GM18861 (cell line): ENCODE results near the gene HES3.
A peak's percentile ranks its signal among the peaks of the same experiment; 100 is the strongest.
"Not testable (repeated sequence)": the region's sequence is repeated elsewhere in the genome, so short reads cannot be mapped to it uniquely, and the experiment has no call there.

ENCODE experiments used
- ATAC-seq: cut with Tn5 transposase; IDR thresholded peaks from one replicate; pipeline ENCODE4 v1.9.1; 2021; ENCODE audit not compliant: unreplicated experiment

The HES3 gene

GRCh38 chr1:6218375-6219164 is 25.4 kb upstream of the HES3 start:
- ATAC-seq = no peak

- ATAC-seq = not testable (repeated sequence)
These were observed 24.3 kb upstream of the HES3 start for GRCh38 chr1:6219641-6220040.

- ATAC-seq = no peak
These were observed 23.7 kb upstream of the HES3 start for GRCh38 chr1:6220236-6220635.

GRCh38 chr1:6221210-6221784 is 22.7 kb upstream of the HES3 start:
- ATAC-seq = no peak

- ATAC-seq = no peak
These were observed 21.3 kb upstream of the HES3 start for GRCh38 chr1:6222636-6223035.

- no peak for ATAC-seq
These were observed 20.4 kb upstream of the HES3 start for GRCh38 chr1:6223617-6224016.

- ATAC-seq = no peak
These were observed 19.3 kb upstream of the HES3 start for GRCh38 chr1:6224718-6225117.

- ATAC-seq = no peak
These were observed 18.3 kb upstream of the HES3 start for GRCh38 chr1:6225651-6226050.

- no peak for ATAC-seq
These were observed 10.6 kb upstream of the HES3 start for GRCh38 chr1:6233376-6233775.

GRCh38 chr1:6234502-6235295 is 9.3 kb upstream of the HES3 start:
- ATAC-seq = no peak

GRCh38 chr1:6235296-6235677 is 8.7 kb upstream of the HES3 start:
- ATAC-seq = peak; percentile 12

- no peak for ATAC-seq
These were observed 6.9 kb upstream of the HES3 start for GRCh38 chr1:6237093-6237492.

- ATAC-seq = no peak
These were observed 4.7 kb upstream of the HES3 start for GRCh38 chr1:6239213-6239752.

- no peak for ATAC-seq
These were observed 3.8 kb upstream of the HES3 start for GRCh38 chr1:6239950-6240768.

- no peak for ATAC-seq
These were observed 2.7 kb upstream of the HES3 start for GRCh38 chr1:6241107-6241886.

- ATAC-seq = no peak
These were observed 1.9 kb upstream of the HES3 start for GRCh38 chr1:6241887-6242740.

- ATAC-seq = no peak
These were observed 735 bp upstream of the HES3 start for GRCh38 chr1:6243053-6243834.

GRCh38 chr1:6244401-6245049 is 546 bp downstream of the HES3 start:
- ATAC-seq = no peak
